RWPE1 (cell line): ENCODE results near the gene SEL1L3.

Source experiments
- CTCF ChIA-PET: fragments of 350-600 bp; sonication (Branson Sonifier 250); formaldehyde crosslinking; extraction: SDS; loops from one replicate; lab custom pipeline; 2021; lab: Yijun Ruan, JAX
- POLR2A ChIA-PET: fragments of 400-600 bp; formaldehyde crosslinking; extraction: SDS; loops from one replicate; lab custom pipeline; 2020; ENCODE audit warnings: antibody characterized with exemption; ENCODE audit not compliant: low non-redundant PET; lab: Yijun Ruan, JAX
- DNase-seq: peaks from one replicate; pipeline ENCODE4 v3.0.0; 2012; ENCODE audit warnings: low spot score
- H3K27ac ChIP-seq: fragments of 450-650 bp; 2 replicates; pipeline ENCODE4 v1.5.1; 2017
- TF ChIP-seq, protein P1 (sequence below): fragments of 450-650 bp; conservative IDR thresholded peaks from 2 replicates; pipeline ENCODE4 v1.5.1; 2017; ENCODE audit warnings: low read depth, mild to moderate bottlenecking

SEL1L3 gene

DNA sequence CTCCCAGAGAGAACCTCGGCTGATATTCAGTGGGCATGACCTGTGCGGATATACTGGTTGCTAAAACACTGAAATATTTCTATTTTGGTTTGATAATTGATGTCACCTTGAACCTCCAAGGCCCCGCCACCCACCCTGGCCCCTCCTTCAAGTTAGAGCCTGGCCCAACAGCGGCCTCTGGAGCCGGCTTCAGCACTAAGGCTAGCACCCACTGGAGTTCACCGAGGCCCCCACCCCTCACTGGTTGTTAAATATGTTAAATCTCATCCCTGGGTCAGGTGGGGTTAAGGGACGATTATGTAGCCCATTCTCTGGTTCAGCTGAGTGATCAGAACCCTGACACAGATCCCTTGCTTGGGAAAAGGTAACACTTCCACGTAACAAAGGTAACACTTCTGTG is 24.3 kb downstream of the SEL1L3 start:
- TF ChIP-seq, protein P1, sequence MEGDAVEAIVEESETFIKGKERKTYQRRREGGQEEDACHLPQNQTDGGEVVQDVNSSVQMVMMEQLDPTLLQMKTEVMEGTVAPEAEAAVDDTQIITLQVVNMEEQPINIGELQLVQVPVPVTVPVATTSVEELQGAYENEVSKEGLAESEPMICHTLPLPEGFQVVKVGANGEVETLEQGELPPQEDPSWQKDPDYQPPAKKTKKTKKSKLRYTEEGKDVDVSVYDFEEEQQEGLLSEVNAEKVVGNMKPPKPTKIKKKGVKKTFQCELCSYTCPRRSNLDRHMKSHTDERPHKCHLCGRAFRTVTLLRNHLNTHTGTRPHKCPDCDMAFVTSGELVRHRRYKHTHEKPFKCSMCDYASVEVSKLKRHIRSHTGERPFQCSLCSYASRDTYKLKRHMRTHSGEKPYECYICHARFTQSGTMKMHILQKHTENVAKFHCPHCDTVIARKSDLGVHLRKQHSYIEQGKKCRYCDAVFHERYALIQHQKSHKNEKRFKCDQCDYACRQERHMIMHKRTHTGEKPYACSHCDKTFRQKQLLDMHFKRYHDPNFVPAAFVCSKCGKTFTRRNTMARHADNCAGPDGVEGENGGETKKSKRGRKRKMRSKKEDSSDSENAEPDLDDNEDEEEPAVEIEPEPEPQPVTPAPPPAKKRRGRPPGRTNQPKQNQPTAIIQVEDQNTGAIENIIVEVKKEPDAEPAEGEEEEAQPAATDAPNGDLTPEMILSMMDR = no peak
- DNase-seq = no peak
- CTCF ChIA-PET = no interaction called here
- POLR2A ChIA-PET = no interaction called here
- no peak overlapping the region for H3K27ac ChIP-seq

DNA sequence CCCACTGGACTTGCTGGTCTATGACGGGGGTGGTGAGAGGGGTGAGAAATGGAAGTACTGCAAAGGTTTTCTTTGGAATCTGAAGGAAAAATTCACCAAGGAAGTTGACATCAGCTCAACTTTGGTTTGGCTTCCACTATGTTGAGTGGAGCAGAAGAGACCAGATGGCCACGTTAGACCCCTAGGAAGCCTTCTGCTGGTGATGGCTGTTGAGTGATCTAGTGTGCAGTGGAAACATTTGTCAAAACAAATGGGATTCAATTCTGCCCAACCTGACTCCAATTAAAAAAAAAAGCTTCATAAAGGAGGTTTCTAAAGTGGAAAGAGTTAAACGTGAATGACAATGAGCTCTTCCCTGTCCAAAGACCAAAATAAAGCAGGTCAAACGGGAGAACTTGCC is 25.7 kb downstream of the SEL1L3 start:
- TF ChIP-seq, protein P1 = no peak
- ChIA-PET POLR2A (no interaction called here), CTCF (interaction anchor here (0.6 to 1.2 kb wide), 2 partner anchors 24 to 33 kb away, joined by 3 to 4 read pairs; no protein-coding TSS in a partner anchor)
- no peak overlapping the region for H3K27ac ChIP-seq
- DNase-seq = no peak

- POLR2A ChIA-PET = no interaction called here
- CTCF ChIA-PET = no interaction called here
- no peak overlapping the region for H3K27ac ChIP-seq
- DNase-seq = no peak
- TF ChIP-seq, protein P1 = no peak
These were observed 27.4 kb downstream of the SEL1L3 start for GRCh38 chr4:25835384-25835783.

DNA sequence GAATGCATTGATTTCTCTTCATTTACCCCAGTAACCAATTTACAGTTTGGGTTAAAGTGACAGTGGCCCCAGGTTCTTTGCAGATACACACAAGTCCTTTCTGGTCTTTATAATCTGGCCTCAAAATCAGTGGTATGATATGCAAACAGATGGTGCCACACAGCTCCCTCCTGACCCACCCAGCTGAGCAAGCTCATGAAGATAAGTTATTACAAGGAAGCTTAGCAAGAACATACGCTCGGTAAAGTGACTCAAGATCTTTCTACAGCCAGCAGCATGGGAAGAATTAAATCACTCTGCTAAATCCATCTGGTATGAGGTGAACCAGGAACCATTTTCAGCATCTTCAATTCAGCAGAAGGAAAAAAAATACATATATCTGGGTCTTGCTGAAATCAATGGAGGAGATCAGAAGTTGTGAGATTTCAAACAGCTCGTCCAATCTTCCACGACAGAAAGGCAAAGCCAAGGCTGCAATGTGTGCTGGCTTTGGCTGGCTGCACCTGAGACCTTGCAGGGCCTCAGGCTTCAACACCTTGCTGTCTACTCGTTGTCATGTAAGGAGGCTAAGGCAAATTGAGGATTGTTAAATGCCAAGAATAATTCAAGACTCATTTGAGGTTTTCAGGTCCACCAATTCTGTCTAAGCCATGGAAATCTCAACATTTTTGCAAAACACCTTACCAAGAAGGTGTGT is 28.2 kb downstream of the SEL1L3 start:
- CTCF ChIA-PET = no interaction called here
- TF ChIP-seq, protein P1 = no peak
- no peak overlapping the region for H3K27ac ChIP-seq
- no peak for DNase-seq
- POLR2A ChIA-PET = no interaction called here

DNA sequence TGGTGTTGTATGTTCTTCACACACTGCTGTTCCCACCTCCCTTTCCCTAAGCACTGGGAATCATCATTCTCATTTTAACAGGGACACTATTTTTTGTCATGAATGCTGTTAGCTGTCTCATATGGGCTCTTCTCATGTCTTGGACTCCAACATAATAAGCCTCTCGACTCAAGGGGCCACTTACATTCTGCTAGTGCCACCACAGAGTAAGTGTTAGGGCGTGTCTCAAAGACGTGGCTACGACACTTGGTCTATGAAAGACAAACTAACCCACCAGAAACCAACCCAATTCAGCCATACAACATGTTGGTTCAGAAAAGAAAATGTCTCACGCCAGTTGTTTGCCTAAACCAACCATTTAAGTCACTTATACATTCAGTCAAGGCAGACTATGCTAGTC is 32.2 kb downstream of the SEL1L3 start:
- TF ChIP-seq, protein P1 = no peak
- CTCF ChIA-PET = no interaction called here
- no peak for DNase-seq
- POLR2A ChIA-PET = no interaction called here
- no peak overlapping the region for H3K27ac ChIP-seq

- DNase-seq = no peak
- ChIA-PET POLR2A (no interaction called here), CTCF (interaction anchor here (0.7 kb wide), 1 partner anchor 10 kb away, joined by 3 read pairs; no protein-coding TSS in a partner anchor)
- TF ChIP-seq, protein P1 = no peak
- no peak overlapping the region for H3K27ac ChIP-seq
These were observed 34.9 kb downstream of the SEL1L3 start for GRCh38 chr4:25827897-25828296.
